Fibroblast of lung (primary cell): ENCODE results near the gene TCF4.

Experiments used
- CTCF ChIP-seq, 2 donors: IDR thresholded peaks in 1 of 2; conservative IDR thresholded peaks in 1 of 2; 1 replicate in 1 of 2; 2 replicates in 1 of 2; pipeline ENCODE4 v1.5.1; 2011 to 2012; ENCODE audit warnings: low read length in 2 of 2, control low read depth in 1 of 2, inconsistent platforms in 1 of 2, low read depth in 1 of 2, mild to moderate bottlenecking in 1 of 2
- EZH2 ChIP-seq: IDR thresholded peaks from 2 replicates; pipeline ENCODE4 v1.5.1; 2012; ENCODE audit warnings: low read length, control low read depth, mild to moderate bottlenecking; ENCODE audit errors: missing control alignments

- no peak for TF ChIP-seq CTCF (conservative IDR thresholded peaks at IDR 0.05 in 1 of 2, IDR thresholded peaks at IDR 0.05 in 1 of 2; ENCODE audit: low read depth in 1 of 2, low read length in 2 of 2)
- TF ChIP-seq EZH2, result no peak
Observed at GRCh38 chr18:55587418-55588110, 428 bp downstream of the TCF4 start.
